Measurements from ENCODE around the gene KCNQ1OT1.

Gene KCNQ1OT1

DNA sequence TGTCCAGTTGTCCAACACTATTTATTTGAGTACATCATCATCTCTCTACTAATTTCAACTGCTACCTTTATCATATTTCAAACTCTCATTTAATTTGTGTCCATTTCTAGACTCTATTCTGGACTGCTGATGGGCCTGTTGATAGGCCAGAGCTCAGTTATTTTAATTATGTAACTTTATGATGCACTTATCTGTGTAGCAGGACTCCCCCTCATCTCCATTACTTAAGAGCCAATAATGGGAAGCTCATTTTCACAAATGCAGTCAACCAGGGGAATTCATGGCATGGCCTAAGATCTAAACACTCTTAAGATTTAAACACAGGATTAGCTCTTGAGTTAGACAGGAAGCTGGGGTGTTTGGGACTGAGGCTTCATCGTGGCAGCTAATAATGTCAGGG, 21.4 kb downstream of the KCNQ1OT1 start:
- TF ChIP-seq, protein P1, sequence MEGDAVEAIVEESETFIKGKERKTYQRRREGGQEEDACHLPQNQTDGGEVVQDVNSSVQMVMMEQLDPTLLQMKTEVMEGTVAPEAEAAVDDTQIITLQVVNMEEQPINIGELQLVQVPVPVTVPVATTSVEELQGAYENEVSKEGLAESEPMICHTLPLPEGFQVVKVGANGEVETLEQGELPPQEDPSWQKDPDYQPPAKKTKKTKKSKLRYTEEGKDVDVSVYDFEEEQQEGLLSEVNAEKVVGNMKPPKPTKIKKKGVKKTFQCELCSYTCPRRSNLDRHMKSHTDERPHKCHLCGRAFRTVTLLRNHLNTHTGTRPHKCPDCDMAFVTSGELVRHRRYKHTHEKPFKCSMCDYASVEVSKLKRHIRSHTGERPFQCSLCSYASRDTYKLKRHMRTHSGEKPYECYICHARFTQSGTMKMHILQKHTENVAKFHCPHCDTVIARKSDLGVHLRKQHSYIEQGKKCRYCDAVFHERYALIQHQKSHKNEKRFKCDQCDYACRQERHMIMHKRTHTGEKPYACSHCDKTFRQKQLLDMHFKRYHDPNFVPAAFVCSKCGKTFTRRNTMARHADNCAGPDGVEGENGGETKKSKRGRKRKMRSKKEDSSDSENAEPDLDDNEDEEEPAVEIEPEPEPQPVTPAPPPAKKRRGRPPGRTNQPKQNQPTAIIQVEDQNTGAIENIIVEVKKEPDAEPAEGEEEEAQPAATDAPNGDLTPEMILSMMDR (conservative IDR thresholded peaks at IDR 0.05; ENCODE audit: low read depth, low read length), result no peak
- DNase-seq (ENCODE audit: low read depth), result no peak
- no peak overlapping the region for H3K4me3 ChIP-seq (ENCODE audit: low read depth, low read length)

DNA sequence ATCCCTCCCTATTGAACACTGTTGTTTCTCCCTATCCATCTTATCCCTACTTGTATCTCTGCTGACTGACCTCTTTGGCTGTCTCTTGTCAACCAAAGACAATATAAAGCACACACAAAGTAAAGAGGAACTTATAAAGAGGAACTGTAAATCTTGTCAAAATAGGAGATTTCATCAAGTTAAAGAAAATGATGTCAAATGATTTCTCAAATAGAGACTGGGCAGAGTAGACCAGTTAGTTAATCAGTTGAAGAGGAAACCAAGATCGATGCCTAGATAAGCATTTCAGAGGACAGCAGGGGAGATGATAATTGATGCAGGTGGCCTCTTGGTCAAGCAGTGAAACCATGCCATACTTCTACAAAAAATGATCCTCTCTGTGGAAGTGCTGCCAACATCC, 22.7 kb downstream of the KCNQ1OT1 start:
- TF ChIP-seq, protein P1 (conservative IDR thresholded peaks at IDR 0.05; ENCODE audit: low read depth, low read length), result no peak
- no peak for DNase-seq (ENCODE audit: low read depth)
- H3K4me3 ChIP-seq (ENCODE audit: low read depth, low read length), result no peak overlapping the region

DNA sequence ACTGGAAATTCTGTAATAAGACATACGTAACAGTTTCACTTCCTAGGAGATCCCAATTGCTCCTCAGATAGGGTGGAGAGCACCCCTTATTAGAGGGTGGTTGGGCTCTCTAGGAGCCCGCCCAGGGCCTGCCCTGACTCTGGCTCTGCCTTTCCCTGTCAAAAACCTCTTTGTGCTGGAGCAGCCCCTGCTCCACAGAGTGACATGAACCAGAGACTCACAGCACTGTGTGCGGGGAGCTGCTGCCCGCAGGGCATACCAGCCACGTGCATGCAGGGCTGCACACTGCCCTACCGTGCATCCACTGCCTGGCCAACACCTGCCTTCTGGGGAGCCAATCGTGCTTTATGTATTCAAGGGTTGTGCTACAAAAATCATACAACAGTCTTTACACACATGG, 24.3 kb downstream of the KCNQ1OT1 start:
- DNase-seq (ENCODE audit: low read depth), result no peak
- no peak overlapping the region for H3K4me3 ChIP-seq (ENCODE audit: low read depth, low read length)
- TF ChIP-seq, protein P1 (conservative IDR thresholded peaks at IDR 0.05; ENCODE audit: low read depth, low read length), result no peak

DNA sequence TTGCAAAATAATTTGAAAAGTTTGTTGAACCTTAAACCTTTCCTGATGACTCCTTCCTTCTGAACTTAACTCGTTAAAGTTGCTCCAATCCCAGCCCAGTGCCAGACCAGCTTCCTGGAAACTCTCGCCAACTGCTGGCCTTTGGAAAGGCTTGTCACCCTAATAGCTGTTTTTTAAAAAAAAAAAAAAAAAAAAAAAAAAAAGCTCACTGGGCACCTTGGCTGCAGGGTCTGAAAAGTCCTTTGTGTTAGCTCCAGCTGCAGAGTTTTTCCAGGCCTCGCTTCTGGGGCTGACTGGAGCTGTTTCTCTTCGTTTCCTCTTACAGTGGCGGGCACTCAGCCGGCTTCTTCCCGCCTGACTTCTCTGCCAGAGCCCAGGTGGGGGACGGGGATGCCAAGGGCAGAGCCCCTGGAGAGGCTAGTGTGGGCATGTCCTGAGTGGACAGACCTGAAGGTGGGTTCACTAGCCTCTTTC, 25.1 kb downstream of the KCNQ1OT1 start:
- TF ChIP-seq, protein P1 (conservative IDR thresholded peaks at IDR 0.05; ENCODE audit: low read depth, low read length), result no peak
- DNase-seq (ENCODE audit: low read depth), result no peak
- no peak overlapping the region for H3K4me3 ChIP-seq (ENCODE audit: low read depth, low read length)

DNA sequence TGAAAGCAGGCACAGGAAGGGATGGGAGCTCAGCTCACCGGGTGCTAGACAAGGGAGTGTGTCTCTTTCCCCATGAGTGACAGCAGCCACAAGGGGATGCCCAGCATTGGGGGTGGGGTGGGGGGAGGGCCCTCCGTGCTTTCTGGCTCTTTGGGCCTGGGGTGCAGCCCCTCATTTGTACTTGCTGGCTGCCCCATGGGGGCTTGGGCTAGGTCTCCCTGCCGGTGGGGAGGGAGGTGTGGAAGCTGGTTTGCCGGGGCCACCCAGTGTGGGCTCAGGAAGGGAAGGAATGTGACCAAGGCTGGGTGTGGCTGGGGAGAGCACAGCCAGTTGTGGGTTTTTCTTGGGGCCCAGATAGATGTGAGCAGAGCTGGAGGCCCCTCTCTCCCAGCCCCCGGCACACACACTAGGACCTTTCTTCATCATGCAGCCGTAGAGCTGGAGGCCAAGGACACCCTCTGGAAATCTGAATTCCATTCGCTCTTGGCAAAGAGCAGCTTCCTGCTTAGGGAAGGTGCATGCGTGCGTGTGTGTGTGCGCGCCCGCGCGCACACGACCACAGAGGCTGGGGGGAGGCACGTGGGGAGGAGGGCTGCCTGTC, 25.8 kb downstream of the KCNQ1OT1 start:
- TF ChIP-seq, protein P1 (conservative IDR thresholded peaks at IDR 0.05; ENCODE audit: low read depth, low read length), result no peak
- H3K4me3 ChIP-seq (ENCODE audit: low read depth, low read length), result no peak overlapping the region
- DNase-seq (ENCODE audit: low read depth), result no peak

DNA sequence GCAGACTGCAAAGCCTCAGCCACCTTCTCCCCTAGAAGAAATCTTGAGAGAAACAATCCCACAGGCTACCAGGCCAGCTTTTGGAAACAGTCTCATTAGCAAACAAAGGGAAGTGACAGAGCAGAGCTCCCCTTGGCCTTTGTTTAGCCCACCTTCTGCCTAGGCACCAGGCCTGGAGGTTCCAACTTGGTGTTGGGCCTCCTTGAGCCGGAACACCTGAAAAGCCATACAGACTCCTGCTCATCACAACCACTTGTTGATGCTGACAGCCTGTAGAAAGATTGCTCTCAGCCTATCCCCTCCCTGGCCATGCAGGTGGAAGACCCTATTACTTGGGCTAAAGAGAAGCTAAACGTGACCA, 26.6 kb downstream of the KCNQ1OT1 start:
- TF ChIP-seq, protein P1 (conservative IDR thresholded peaks at IDR 0.05; ENCODE audit: low read depth, low read length), result no peak
- no peak overlapping the region for H3K4me3 ChIP-seq (ENCODE audit: low read depth, low read length)
- no peak for DNase-seq (ENCODE audit: low read depth)

DNA sequence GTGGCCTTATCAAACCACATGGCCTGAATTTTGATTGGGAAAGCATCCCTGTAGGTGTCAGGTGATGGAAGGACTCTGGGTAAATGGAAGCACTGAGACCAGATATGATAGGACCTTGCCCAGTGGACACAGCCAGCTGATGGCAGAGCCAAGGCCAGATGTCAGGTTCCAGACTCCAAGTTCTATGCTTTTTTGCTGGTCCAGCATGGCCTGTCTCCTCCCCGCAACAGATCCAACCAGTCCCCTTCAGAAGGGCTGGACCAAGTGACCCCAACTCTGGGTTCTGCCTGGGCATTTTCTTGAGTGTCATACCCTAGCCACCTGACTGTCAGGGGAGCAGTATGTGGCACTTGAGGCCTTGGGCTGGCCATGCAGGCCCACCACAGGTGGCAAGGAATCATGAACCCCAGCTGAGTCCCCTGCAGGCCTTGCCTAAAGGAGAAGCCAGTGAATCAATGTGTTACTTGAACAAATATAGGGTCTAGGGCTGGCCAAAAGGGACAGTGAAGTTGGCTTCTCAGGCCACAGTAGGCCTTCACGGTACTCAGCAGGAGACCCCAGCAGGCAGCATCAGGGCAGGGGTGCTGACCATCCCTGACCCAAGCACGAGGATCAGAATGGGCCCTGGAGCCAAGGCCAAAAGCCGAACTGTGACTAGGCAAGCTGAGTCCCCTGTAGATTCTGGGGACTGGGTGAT, 27.1 kb downstream of the KCNQ1OT1 start:
- TF ChIP-seq, protein P1 (conservative IDR thresholded peaks at IDR 0.05; ENCODE audit: low read depth, low read length), result no peak
- no peak for DNase-seq (ENCODE audit: low read depth)
- H3K4me3 ChIP-seq (ENCODE audit: low read depth, low read length), result no peak overlapping the region
